Neural crest cell (in vitro differentiated cells): ENCODE results near the gene LRRC10B. TPM values are rescaled to one million over a fixed set of nuclear protein-coding genes. Genes with fewer than 3 reads are reported as not detected.
A peak's percentile ranks its signal among the peaks of the same experiment; 100 is the strongest.

Source experiments
- DNase-seq: peaks from one replicate; pipeline ENCODE4 v3.0.0; 2021; ENCODE audit warnings: low read depth, mixed read lengths, low spot score
- H3K27ac Mint-ChIP-seq: one replicate; pipeline ENCODE4 v1.8.0; 2021; ENCODE audit warnings: mild to moderate bottlenecking, mixed read lengths; ENCODE audit not compliant: unreplicated experiment
- H3K27me3 Mint-ChIP-seq: 2 replicates; pipeline ENCODE4 v1.8.0; 2021; ENCODE audit warnings: low read depth, mild to moderate bottlenecking, mixed read lengths
- H3K36me3 Mint-ChIP-seq: 2 replicates; pipeline ENCODE4 v1.8.0; 2021; ENCODE audit warnings: low read depth, mild to moderate bottlenecking, mixed read lengths
- H3K4me1 Mint-ChIP-seq: 2 replicates; pipeline ENCODE4 v1.8.0; 2021; ENCODE audit warnings: mixed read lengths
- H3K4me3 Mint-ChIP-seq: one replicate; pipeline ENCODE4 v1.8.0; 2021; ENCODE audit warnings: mild to moderate bottlenecking, mixed read lengths
- H3K9me3 Mint-ChIP-seq: 2 replicates; pipeline ENCODE4 v1.8.0; 2021; ENCODE audit warnings: mixed read lengths
- total RNA-seq: library from RNA; stranded (reverse); gene quantifications from 2 replicates; pipeline ENCODE4 v1.2.1, GENCODE V29; 2021
- TF ChIP-seq, protein P1 (sequence below): fragments of 200-600 bp; sonication (generic); conservative IDR thresholded peaks from 2 replicates; pipeline ENCODE4 v1.5.0; 2021; ENCODE audit warnings: antibody characterized with exemption, mild to moderate bottlenecking

The LRRC10B gene
- total RNA-seq, 1 donor from 2014 or later, result 2.9 TPM

DNA sequence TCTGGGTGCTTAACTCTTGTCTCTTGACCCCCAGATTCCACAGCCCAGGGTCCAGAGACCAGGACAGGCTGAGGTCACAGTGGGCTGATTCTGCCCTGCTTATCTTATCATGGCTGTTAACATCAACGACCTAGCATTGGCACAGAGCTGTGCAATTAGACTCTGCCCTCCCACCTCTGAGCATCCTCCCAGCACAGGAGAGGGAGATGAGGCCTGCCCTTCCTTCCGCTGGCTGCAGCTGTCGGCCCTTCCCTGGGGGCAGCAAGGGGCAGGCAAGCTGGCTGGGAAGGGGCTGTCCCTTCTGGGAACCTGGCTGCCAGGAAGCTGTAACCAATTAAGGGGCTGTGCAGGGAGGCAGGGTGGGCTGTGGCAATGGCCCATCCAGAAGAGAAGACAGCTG is 22.5 kb downstream of the LRRC10B start:
- Mint-ChIP-seq H3K27ac (no peak overlapping the region), H3K9me3 (no peaks in the 10 kb centered on the region), H3K27me3 (no peaks in the 10 kb centered on the region), H3K36me3 (no peaks in the 10 kb centered on the region), H3K4me3 (no peak overlapping the region), H3K4me1 (peaks cover 19% of the 10 kb centered on the region)
- DNase-seq, result no peak
- TF ChIP-seq, protein P1, sequence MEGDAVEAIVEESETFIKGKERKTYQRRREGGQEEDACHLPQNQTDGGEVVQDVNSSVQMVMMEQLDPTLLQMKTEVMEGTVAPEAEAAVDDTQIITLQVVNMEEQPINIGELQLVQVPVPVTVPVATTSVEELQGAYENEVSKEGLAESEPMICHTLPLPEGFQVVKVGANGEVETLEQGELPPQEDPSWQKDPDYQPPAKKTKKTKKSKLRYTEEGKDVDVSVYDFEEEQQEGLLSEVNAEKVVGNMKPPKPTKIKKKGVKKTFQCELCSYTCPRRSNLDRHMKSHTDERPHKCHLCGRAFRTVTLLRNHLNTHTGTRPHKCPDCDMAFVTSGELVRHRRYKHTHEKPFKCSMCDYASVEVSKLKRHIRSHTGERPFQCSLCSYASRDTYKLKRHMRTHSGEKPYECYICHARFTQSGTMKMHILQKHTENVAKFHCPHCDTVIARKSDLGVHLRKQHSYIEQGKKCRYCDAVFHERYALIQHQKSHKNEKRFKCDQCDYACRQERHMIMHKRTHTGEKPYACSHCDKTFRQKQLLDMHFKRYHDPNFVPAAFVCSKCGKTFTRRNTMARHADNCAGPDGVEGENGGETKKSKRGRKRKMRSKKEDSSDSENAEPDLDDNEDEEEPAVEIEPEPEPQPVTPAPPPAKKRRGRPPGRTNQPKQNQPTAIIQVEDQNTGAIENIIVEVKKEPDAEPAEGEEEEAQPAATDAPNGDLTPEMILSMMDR, result no peak

DNA sequence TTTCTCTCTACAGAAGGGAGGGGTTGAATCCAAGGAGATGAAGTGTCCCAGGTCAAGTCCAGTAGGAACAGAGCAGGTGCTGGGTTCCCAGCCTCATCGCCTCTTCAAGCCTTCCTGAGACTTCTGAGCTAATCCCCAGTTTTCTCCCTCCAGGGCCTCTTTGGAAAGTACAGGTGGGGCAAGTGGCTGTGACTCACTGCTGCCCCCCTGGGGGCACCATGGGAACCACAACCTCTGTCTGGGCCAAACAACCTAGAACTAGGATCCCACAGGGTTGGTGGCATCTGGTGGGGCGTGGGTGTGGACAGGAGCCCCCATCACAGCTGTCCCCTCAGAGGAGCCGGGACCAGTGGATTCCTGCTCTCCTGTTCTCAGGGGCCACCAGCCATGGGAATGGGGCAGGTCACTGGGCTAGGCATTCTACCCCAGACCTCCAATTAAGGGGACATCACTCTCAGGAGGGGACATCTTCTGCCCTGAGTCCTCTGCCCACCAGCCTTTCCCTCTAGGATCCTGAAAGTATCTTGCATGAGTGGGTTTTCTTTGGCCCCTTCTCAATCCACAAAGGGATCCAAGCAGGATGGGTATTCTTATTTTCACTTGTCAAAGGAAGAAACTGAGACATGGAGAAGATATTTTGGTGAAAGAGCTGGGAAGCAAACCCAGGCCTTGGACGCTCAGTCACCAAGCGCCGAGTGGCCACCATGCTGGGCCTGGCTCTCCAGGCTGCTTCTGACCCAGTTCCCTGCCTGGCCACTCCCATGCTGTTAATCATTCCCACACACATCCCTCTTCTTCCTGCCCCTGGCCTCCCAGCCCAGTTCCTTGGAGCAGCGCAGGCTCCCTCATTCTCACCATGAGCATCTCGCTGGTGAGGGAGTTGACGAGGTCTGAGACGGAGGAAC is 23.8 kb downstream of the LRRC10B start:
- H3K36me3 Mint-ChIP-seq, result no peaks in the 10 kb centered on the region
- peaks cover 11% of the 10 kb centered on the region for H3K4me1 Mint-ChIP-seq
- TF ChIP-seq, protein P1, result peak; percentile 76
- H3K27ac Mint-ChIP-seq, result no peak overlapping the region
- no peaks in the 10 kb centered on the region for H3K27me3 Mint-ChIP-seq
- DNase-seq, result peak; percentile 34
- no peaks in the 10 kb centered on the region for H3K9me3 Mint-ChIP-seq
- no peak overlapping the region for H3K4me3 Mint-ChIP-seq

DNA sequence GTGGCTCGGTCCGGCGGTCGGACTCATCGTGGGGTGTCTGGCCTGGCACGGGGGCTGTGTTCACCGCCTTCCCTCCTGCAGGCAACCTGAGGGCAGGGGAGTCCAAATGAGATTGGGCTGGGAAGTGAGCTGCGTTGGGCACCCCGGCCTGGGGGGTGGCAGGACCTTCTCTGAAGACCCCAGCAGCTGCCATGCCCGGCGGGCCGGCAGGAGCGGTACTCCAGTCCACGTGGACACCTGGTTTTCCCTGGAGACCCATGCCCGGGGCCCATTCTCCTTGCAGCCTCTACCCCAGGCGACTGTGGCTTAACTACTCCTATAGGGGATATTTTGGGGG is 24.5 kb downstream of the LRRC10B start:
- Mint-ChIP-seq H3K27me3 (no peaks in the 10 kb centered on the region), H3K4me1 (peaks cover 11% of the 10 kb centered on the region), H3K4me3 (no peak overlapping the region), H3K36me3 (no peaks in the 10 kb centered on the region), H3K27ac (no peak overlapping the region), H3K9me3 (no peaks in the 10 kb centered on the region)
- DNase-seq, result no peak
- TF ChIP-seq, protein P1, result no peak

DNA sequence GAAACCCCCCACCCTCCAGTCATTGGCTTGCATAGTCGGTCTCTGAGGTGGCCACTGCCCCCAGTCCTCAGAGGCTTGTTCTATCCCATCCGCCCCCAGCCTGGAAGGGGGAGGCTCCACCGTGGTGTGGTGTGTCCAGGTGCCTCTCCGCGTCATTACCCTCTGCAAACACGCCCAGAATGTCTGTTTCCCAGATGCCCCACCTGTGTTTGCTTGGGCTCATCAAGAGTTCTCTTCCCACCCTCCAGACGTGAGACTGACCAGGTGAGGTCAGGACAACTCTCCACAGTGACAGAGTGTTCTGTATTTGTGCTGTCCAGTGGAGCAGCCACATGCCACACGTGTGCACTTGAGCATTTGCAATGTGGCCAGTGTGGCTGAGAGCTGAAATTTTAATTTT is 24.9 kb downstream of the LRRC10B start:
- TF ChIP-seq, protein P1, result no peak
- H3K27me3 Mint-ChIP-seq, result no peaks in the 10 kb centered on the region
- no peak overlapping the region for H3K4me3 Mint-ChIP-seq
- DNase-seq, result no peak
- H3K4me1 Mint-ChIP-seq, result peaks cover 10% of the 10 kb centered on the region
- H3K27ac Mint-ChIP-seq, result no peak overlapping the region
- H3K36me3 Mint-ChIP-seq, result no peaks in the 10 kb centered on the region
- no peaks in the 10 kb centered on the region for H3K9me3 Mint-ChIP-seq

DNA sequence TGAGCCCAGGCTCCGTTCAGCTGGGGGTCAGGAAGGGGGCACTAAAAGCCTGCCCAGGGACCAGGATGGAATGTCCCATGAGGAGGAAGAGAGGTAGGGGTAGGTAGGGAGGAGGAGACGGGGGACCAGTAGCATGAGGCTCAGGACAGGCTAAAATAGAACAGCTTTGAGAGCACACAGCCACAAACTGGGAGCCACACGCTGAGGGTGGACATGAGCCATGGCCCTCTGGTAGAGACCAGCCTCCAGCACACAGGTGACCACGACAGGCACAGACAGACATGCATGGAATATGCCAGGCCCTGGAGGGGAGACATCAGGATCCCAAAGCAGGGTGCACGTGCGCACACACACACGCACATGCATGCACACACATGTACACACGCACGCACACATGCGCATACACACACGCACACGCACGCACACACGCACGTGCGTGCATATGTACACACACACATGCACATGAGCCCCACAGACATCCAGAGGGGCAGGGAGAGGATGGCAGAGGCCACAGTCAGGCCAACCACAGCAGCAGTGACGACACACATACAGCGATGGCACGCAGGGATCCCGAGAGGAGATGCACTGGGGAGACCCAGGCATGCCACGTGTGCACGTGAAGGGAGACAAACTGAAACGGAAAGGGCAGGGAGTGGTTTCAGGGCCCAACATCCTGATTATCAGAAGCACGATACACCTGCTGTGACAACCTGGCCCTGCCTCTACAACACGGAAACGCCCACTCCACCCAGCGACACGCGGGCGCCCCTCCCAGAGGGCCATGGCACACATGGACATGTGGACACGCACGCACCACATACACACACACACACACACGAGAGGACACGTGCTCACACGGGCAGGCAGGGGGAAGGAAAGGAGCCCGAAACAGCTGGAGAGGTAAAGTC is 25.7 kb downstream of the LRRC10B start:
- Mint-ChIP-seq H3K9me3 (no peaks in the 10 kb centered on the region), H3K4me1 (peaks cover 6% of the 10 kb centered on the region), H3K4me3 (no peak overlapping the region), H3K27me3 (peaks cover 5% of the 10 kb centered on the region), H3K27ac (no peak overlapping the region), H3K36me3 (no peaks in the 10 kb centered on the region)
- no peak for DNase-seq
- TF ChIP-seq, protein P1, result no peak
